Measurements from ENCODE around the gene NTF4.
"Not testable (repeated sequence)": the region's sequence is repeated elsewhere in the genome, so short reads cannot be mapped to it uniquely, and the experiment has no call there.

NTF4 gene

GRCh38 chr19:49020931-49021895 lies 43.4 kb downstream of the NTF4 start:
- DNase-seq (ENCODE audit: low spot score) = no peak

GRCh38 chr19:49020342-49020741 lies 44.3 kb downstream of the NTF4 start:
- no peak for DNase-seq (ENCODE audit: low spot score)

GRCh38 chr19:49019242-49019932 lies 45.2 kb downstream of the NTF4 start:
- DNase-seq (ENCODE audit: low spot score) = no peak

- DNase-seq (ENCODE audit: low spot score) = not testable (repeated sequence)
Observed at GRCh38 chr19:49018388-49019241, 46.0 kb downstream of the NTF4 start.

- DNase-seq (ENCODE audit: low spot score) = no peak
Observed at GRCh38 chr19:49017666-49018351, 46.8 kb downstream of the NTF4 start.

GRCh38 chr19:49017041-49017665 lies 47.5 kb downstream of the NTF4 start, which contains the start of gene LHB:
Gene LHB (minus strand): TSS chr19:49017091. CDS start chr19:49017081, 10 bp downstream.
- DNase-seq (ENCODE audit: low spot score) = no peak

- DNase-seq (ENCODE audit: low spot score) = no peak
Observed at GRCh38 chr19:49016067-49016839, 48.4 kb downstream of the NTF4 start.

- DNase-seq (ENCODE audit: low spot score) = no peak
Observed at GRCh38 chr19:49014870-49015255, 49.8 kb downstream of the NTF4 start.

- DNase-seq (ENCODE audit: low spot score) = no peak
Observed at GRCh38 chr19:49014123-49014869, 50.3 kb downstream of the NTF4 start.

- DNase-seq (ENCODE audit: low spot score) = no peak
Observed at GRCh38 chr19:49011194-49011593, 53.4 kb downstream of the NTF4 start.

Data from putamen (tissue), 1 donor.